CD4-positive, alpha-beta T cell treated with Interferon alpha-2 for 1 hour (primary cell): ENCODE data around the gene ACAD9.

Experiments
- DNase-seq, 2 donors: peaks; one replicate each; pipeline ENCODE4 v3.0.0-alpha.2; 2020 to 2022

Gene ACAD9

DNA sequence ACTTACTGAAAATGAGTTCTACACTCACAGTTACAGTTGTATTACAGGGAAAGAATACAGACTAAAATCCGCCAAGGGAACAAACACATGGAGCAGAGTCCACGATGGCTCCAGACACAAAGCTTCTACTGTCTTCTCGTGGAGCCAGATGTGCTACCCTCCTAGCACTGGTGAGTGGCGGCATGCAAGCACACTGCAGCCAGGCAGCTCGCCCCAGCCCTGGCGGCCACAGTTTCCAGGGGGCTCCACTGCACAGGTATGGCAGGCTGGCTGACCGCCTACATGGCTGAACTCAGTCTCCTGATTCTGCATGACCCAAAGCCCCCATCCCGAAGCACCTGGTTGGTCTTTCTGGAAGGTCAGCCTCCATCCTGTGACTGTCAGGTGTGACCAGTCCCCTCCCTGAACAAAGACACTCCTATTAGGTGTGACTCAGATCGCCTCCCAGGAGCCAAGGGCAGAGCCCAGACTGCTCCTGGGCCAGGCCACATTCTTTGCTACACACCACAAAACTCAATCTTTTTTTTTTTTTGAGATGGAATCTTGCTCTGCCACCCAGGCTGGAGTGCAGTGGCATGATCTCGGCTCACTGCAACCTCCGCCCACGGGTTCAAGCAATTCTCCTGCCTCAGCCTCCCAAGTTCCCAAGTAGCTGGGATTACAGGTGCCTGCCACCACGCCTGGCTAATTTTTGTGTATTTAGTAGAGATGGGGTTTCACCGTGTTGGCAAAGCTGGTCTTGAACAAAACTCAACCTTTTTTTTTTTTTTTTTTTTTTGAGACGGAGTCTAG lies 62.9 kb downstream of the ACAD9 start:
- no peak for DNase-seq

DNA sequence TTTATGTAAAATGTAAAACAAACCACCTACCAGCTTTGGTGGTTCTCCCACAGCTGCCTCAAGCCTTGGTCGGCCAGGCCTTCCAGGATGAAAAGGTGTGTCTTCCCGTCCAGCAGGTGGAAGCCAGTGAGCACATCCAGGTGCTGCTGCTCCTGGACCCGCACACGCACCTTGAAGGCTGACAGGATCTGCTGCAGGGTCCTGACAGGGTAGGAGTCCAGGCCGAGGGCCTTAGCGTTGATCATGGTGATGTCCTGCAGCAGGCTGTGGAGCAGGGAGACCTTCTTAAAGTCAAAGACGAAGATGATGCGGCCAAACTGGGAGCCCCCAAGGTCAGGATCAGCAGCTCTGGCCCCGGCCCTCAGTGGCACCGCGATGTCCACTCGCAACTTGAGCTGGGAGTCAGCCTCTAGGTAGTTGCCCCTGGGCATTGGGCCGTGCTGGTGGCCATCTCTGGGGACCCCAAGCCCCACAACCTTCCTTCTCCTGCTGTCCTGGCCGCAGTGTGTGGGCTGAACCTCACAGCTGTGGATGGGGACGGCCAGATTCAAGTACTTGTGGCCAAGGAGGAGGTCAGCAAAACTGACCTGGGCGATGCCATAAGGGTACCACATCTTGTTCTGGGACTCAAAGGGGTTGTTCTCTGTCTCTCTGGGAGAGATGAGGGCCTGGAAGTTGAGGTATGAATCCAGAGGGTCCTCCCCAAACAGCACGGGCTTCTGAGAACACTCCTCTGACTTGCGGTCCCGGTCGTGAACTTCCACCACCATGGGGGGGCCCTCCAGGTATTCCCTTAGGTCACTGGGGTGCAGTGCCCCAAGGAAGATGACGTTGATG lies 65.8 kb downstream of the ACAD9 start:
- no peak for DNase-seq

DNA sequence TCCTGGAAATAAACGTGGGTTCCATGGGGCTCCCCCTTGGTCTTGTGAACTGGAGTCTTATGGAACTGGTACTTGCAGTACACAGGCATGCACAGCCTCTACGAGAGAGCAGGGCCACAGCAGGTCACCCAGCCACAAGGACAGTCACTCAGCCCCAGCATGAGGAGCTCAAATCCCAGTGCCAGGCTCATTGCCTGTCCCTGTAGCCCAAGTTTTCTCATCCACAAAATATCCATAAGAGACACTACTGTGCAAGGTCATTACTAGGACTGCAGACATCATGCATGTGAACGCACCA lies 66.4 kb downstream of the ACAD9 start:
- DNase-seq: no peak

DNA sequence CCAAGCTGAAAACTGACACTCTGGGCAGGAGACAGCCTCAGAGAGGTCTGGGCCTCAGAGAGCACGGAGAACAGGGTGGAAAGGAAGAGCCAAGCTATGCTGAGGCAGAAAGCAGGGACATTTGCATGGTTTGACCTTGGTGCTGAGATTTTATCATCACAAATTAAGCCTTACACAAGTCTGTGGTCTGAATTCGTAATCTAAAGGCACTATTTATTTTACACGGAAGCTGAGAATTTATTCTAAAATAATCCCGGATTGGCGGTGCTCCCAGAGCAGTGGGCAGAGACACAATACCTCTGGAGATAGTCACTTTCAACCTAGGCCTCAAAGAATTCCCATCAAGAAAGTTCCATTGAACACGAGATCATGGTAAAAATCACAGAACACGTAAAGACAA lies 67.0 kb downstream of the ACAD9 start:
- no peak for DNase-seq

DNA sequence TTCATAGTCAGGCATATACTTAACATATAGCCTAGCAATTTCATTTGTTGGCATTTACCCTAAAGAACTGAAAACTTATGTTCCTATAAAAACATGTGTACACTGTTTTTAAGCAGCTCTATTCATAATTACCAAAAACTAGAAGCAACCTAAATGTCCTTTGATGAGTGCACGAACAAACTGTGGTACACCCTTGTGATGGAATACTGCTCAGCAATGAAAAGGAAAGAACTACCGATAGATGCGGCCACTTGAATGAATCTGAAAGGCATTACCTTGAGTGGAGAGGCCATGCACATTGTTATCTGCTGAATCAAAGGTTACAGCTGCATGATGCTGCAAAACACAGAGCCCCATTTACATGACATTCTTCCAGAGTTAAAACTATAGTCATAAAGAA lies 69.7 kb downstream of the ACAD9 start:
- no peak for DNase-seq

DNA sequence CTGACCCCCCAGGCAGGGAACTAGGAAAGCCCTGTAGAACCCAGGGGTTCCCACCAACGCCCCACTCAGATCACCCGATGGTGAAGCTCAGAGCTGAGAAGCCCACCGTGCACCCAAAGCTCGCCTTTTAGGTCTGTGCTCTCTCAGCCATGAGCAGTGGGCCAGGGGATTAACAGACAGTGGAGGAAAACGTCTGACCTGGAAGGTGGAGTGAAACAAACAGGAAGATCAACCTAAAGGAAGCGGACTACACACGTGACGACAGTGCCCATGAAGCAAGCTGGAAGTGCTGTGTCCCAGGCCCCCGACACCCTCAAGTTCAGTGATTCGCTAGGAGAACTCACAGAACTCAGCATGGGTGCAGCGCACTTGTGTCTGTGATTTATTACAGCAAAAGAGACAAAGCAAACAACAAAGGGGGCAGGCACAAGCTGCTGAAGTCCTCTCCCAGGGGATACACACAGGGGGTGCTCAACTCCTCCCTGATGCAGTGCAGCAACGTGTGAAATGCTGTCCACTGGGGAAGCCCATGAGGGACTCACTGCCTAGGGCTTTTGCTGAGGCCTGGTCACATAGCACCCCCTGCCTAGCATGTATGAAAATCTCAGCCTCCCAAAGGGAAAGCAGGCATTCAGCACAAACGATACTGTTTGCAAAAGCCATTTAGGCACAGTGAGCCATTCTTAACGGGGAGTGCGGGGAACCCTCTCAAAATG lies 71.0 kb downstream of the ACAD9 start:
- peak in 1 of 2 donors; percentile 29 for DNase-seq

- DNase-seq: no peak
These were observed 77.0 kb downstream of the ACAD9 start for GRCh38 chr3:128956440-128956839.
